ENCODE data around the gene KRT39.

The KRT39 gene

DNA sequence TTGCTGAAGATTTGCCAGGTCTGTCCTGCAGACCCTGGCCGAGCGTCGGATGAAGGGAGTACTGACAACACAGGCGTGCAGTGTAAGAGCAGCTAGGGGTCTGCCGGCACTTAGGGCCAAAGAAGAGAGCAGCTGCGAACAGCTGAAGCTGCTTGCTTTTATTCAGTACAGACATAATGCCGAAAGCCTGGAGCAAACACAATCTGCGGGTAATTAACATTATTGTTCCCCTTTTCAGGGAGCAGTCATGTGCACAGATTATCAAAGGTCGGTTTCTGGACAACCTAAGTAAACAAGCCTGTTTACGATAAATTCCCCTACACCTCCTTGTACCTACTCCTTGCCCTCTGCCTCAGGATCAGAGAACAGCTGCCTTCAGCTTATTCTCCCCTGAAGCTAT lies 17.3 kb downstream of the KRT39 start:
- no peak for DNase-seq (ENCODE audit: low read depth in 2 of 2)
- TF ChIP-seq, protein P1, sequence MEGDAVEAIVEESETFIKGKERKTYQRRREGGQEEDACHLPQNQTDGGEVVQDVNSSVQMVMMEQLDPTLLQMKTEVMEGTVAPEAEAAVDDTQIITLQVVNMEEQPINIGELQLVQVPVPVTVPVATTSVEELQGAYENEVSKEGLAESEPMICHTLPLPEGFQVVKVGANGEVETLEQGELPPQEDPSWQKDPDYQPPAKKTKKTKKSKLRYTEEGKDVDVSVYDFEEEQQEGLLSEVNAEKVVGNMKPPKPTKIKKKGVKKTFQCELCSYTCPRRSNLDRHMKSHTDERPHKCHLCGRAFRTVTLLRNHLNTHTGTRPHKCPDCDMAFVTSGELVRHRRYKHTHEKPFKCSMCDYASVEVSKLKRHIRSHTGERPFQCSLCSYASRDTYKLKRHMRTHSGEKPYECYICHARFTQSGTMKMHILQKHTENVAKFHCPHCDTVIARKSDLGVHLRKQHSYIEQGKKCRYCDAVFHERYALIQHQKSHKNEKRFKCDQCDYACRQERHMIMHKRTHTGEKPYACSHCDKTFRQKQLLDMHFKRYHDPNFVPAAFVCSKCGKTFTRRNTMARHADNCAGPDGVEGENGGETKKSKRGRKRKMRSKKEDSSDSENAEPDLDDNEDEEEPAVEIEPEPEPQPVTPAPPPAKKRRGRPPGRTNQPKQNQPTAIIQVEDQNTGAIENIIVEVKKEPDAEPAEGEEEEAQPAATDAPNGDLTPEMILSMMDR (IDR thresholded peaks at IDR 0.05; ENCODE audit: low read depth, low read length): no peak

GRCh38 chr17:40947929-40948328 lies 18.8 kb downstream of the KRT39 start:
- H3K4me3 ChIP-seq (replicated peaks in 1 of 2; ENCODE audit: low read depth in 2 of 2, low read length in 2 of 2): no peak overlapping the region
- TF ChIP-seq, protein P1 (IDR thresholded peaks at IDR 0.05; ENCODE audit: low read depth, low read length): no peak
- DNase-seq (ENCODE audit: low read depth in 2 of 2): no peak

More for the DNA sequence above, 17.3 kb downstream of the KRT39 start:
- H3K4me3 ChIP-seq (replicated peaks in 1 of 2; ENCODE audit: low read depth in 2 of 2, low read length in 2 of 2): no peak overlapping the region

GRCh38 chr17:40945414-40945813 lies 21.3 kb downstream of the KRT39 start:
- DNase-seq (ENCODE audit: low read depth in 2 of 2): no peak
- TF ChIP-seq, protein P1 (IDR thresholded peaks at IDR 0.05; ENCODE audit: low read depth, low read length): no peak
- no peak overlapping the region for H3K4me3 ChIP-seq (replicated peaks in 1 of 2; ENCODE audit: low read depth in 2 of 2, low read length in 2 of 2)

DNA sequence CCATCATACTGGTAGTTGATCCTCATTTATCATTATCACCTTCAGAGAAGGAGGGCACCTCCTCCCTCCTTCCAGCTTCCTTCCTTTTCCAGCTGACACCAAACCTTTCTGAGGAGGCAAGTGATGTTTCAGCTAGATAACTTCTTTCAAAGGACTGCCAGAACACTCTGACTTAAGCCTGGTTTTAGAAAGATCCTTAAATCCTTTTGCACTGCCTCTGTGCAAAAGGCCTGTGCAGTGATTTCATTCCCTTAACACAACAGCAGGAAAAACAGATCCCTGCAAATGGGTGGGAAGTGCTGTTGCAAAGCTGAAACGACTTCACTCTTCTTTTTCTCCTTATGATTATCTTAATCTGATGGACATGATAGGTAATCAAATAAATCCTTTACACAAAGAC lies 22.2 kb downstream of the KRT39 start:
- DNase-seq (ENCODE audit: low read depth in 2 of 2): no peak
- TF ChIP-seq, protein P1 (IDR thresholded peaks at IDR 0.05; ENCODE audit: low read depth, low read length): no peak
- no peak overlapping the region for H3K4me3 ChIP-seq (replicated peaks in 1 of 2; ENCODE audit: low read depth in 2 of 2, low read length in 2 of 2)

DNA sequence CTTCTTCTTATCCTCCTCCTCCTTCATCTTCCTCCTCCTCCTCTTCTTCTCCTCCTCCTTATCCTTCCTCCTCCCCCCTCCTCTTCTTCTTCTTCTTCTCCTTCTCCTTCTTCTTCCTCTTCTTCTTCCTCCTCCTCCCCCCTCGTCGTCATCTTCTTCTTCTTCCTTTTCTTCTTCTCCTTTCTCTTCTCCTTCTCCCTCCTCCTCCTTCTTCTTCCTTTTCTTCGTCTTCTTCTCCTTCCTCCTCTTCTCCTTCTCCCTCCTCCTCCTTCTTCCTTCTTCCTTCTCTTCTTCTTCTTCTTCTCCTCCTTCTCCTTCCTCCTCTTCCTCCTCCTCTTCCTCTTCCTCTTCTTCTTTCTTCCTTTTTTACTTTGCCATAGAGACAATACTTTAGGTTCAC lies 24.2 kb downstream of the KRT39 start:
- no peak for DNase-seq (ENCODE audit: low read depth in 2 of 2)
- H3K4me3 ChIP-seq (replicated peaks in 1 of 2; ENCODE audit: low read depth in 2 of 2, low read length in 2 of 2): no peak overlapping the region
- TF ChIP-seq, protein P1 (IDR thresholded peaks at IDR 0.05; ENCODE audit: low read depth, low read length): no peak

GRCh38 chr17:40940266-40940665 lies 26.5 kb downstream of the KRT39 start:
- no peak for DNase-seq (ENCODE audit: low read depth in 2 of 2)
- no peak overlapping the region for H3K4me3 ChIP-seq (replicated peaks in 1 of 2; ENCODE audit: low read depth in 2 of 2, low read length in 2 of 2)
- TF ChIP-seq, protein P1 (IDR thresholded peaks at IDR 0.05; ENCODE audit: low read depth, low read length): no peak

DNA sequence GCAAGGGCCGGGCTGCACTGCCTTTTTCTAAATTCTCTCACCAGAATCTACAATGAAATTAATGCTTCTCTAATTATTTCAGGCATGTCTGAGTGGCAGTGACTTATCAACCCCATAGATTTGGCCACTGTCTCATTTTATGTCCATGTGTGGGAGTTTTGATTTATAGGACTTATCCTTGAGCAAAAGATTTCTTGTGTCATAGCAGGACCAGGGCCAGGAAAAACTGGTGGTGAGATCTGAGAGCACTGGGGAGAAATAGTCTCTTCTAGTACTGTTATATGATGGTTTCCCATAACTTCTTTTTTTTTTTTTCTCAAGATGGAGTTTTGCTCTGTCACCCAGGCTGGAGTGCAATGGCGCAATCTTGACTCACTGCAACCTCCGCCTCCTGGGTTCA lies 27.8 kb downstream of the KRT39 start:
- no peak overlapping the region for H3K4me3 ChIP-seq (replicated peaks in 1 of 2; ENCODE audit: low read depth in 2 of 2, low read length in 2 of 2)
- no peak for DNase-seq (ENCODE audit: low read depth in 2 of 2)
- TF ChIP-seq, protein P1 (IDR thresholded peaks at IDR 0.05; ENCODE audit: low read depth, low read length): no peak

Measured in cardiac fibroblast (primary cell).